PFSK-1 (cell line): Measurements from ENCODE around the gene SKA3.

Source experiments
- FOXP2 ChIP-seq: optimal IDR thresholded peaks from 2 replicates; pipeline ENCODE3; 2011; ENCODE audit warnings: borderline replicate concordance, control low read depth, inconsistent platforms; ENCODE audit not compliant: insufficient read depth; ENCODE audit errors: extremely low read length, extremely low read depth
- POLR2AphosphoS5 ChIP-seq: IDR thresholded peaks from 2 replicates; pipeline ENCODE4 v1.6.1; 2012; ENCODE audit warnings: low read depth, mild to moderate bottlenecking, control low read depth, low read length, moderate library complexity
- REST ChIP-seq, 2 experiments: IDR thresholded peaks; 2 replicates each; pipeline versions ENCODE4 v1.6.1 to v1.8.0; 2011 to 2012; ENCODE audit warnings: low read depth in 2 of 2, low read length in 2 of 2, control low read depth in 1 of 2, inconsistent platforms in 1 of 2, mild to moderate bottlenecking in 1 of 2, moderate library complexity in 1 of 2; ENCODE audit not compliant: insufficient read depth in 1 of 2
- SIN3A ChIP-seq: IDR thresholded peaks from 2 replicates; pipeline ENCODE4 v1.6.1; 2012; ENCODE audit warnings: mild to moderate bottlenecking, low read length, moderate library complexity, borderline replicate concordance; ENCODE audit not compliant: insufficient read depth
- TAF1 ChIP-seq: IDR thresholded peaks from 2 replicates; pipeline ENCODE4 v1.6.1; 2012; ENCODE audit warnings: low read length, control low read depth, borderline replicate concordance; ENCODE audit not compliant: insufficient read depth

SKA3 gene

GRCh38 chr13:21138561-21138960, 37.8 kb downstream of the SKA3 start:
- no peak for TF ChIP-seq TAF1
- TF ChIP-seq POLR2AphosphoS5: no peak
- TF ChIP-seq SIN3A: no peak
- TF ChIP-seq FOXP2: no peak
- TF ChIP-seq REST (IDR thresholded peaks at IDR 0.05; ENCODE audit: insufficient read depth in 1 of 2, low read depth in 2 of 2, low read length in 2 of 2): no peak

- TF ChIP-seq SIN3A (no peak), TAF1 (no peak), FOXP2 (no peak), POLR2AphosphoS5 (no peak), REST (IDR thresholded peaks at IDR 0.05; ENCODE audit: insufficient read depth in 1 of 2, low read depth in 2 of 2, low read length in 2 of 2) (no peak)
Measured at GRCh38 chr13:21137696-21138095, 38.7 kb downstream of the SKA3 start.

GRCh38 chr13:21134475-21134874, 41.9 kb downstream of the SKA3 start:
- TF ChIP-seq REST (IDR thresholded peaks at IDR 0.05; ENCODE audit: insufficient read depth in 1 of 2, low read depth in 2 of 2, low read length in 2 of 2): no peak
- no peak for TF ChIP-seq FOXP2
- no peak for TF ChIP-seq TAF1
- TF ChIP-seq SIN3A: no peak
- TF ChIP-seq POLR2AphosphoS5: no peak

- TF ChIP-seq SIN3A: no peak
- TF ChIP-seq FOXP2: no peak
- TF ChIP-seq REST (IDR thresholded peaks at IDR 0.05; ENCODE audit: insufficient read depth in 1 of 2, low read depth in 2 of 2, low read length in 2 of 2): no peak
- no peak for TF ChIP-seq POLR2AphosphoS5
- TF ChIP-seq TAF1: no peak
Measured at GRCh38 chr13:21133077-21133476, 43.3 kb downstream of the SKA3 start.

DNA sequence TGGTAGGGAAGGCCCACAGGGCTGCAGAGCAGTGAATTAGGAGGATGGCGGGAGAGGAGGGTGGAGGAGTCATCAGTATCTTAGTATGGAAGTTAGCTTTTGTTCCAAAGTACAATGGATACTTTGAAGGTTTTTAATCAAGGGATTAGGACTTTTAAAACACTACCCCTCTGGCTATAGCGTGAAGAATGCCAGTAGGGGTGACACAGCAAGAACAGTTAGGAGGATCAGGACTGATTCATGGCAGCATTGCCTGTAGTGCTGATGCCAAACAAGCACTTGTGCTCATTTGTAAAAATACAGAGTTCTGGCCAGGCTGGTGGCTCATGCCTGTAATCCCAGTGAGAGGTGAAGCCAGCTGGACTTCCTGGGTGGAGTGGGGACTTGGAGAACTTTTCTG, 46.2 kb downstream of the SKA3 start:
- TF ChIP-seq TAF1 (no peak), POLR2AphosphoS5 (no peak), SIN3A (no peak), FOXP2 (no peak), REST (IDR thresholded peaks at IDR 0.05; ENCODE audit: insufficient read depth in 1 of 2, low read depth in 2 of 2, low read length in 2 of 2) (no peak)
